ENCODE data around the gene NPAS1.

GRCh38 chr19:47063874-47064273, 44.2 kb downstream of the NPAS1 start:
- TF ChIP-seq CTCF (IDR thresholded peaks at IDR 0.05; ENCODE audit: insufficient read depth, low read depth, low read length) (no peak), EZH2 (IDR thresholded peaks at IDR 0.05; ENCODE audit: insufficient read depth, low read length) (no peak)

Data from astrocyte (in vitro differentiated cells and primary cell).